Stimulated activated CD8-positive, alpha-beta memory T cell treated with anti-CD3 and anti-CD28 coated beads, Interleukin-15, amount 100 ng/mL, for 48 hours (primary cell): ENCODE results near the gene TBCCD1.
A peak's percentile ranks its signal among the peaks of the same experiment; 100 is the strongest.
"Not testable (repeated sequence)": the region's sequence is repeated elsewhere in the genome, so short reads cannot be mapped to it uniquely, and the experiment has no call there.

Experiments
- DNase-seq, 2 donors: peaks; one replicate each; pipeline ENCODE4 v3.0.0-alpha.2; 2020; ENCODE audit warnings: low read depth in 2 of 2

TBCCD1 gene

DNA sequence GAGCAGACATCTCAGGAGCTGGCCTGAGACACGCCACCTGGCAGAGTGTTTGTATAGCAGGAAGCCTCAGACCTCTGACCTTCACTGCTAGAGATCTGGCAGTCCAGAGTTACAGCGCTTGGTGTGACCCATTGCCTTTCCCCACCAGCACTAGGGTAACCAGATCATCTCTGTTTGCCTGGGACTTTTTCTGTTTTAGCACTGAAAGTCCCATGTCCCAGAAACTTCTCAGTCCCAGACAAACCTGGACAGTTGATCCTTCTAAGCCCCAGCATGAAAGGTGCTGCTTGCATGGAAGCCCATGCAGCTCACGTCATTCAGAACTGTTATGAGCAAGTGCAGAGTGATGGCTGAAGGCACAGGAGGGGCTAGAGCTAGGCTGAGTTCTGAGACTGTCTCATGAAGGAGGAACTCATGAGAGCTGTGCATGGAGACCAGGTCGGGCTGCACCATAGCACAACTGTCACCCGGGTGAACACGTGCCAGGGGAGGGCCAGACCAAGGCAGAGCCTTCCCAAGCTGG is 27.5 kb upstream of the TBCCD1 start:
- no peak for DNase-seq

DNA sequence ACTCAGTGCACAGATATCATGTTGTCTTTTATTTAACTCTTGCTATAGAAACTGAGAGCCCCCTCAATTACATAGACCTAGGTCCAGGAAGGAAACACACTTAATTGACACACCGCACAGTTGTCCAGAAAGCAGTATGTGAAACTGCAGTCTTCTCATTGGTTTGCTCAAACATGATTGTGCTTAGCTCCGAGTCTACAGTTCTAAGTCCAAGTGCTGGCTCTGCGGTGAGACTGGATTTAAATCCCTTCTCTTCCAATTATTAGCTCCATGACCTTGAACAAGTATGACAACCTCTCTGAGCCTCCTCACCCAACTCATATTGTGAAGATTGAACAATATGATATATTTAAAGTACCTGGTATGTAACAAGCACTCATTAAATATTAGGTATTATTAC is 26.7 kb upstream of the TBCCD1 start:
- no peak for DNase-seq

DNA sequence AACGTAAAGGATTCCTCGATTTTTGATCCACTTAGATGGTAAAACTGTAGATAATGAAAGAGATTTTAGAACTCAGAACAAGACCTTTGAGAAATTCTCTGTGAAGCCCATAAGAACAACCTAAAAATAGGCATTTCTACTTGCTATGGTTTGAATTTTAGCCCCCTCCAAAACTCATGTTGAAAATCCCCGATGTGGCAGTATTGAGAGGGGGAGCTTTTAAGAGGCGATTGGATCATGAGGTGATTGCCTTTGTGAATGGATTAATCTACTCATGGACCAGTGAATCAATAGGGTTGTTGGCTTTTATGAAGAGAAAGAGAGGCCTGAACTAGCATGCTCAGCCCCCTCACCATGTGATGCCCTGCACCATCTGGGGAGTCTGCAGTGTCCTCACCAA is 25.5 kb upstream of the TBCCD1 start:
- DNase-seq, result no peak

DNA sequence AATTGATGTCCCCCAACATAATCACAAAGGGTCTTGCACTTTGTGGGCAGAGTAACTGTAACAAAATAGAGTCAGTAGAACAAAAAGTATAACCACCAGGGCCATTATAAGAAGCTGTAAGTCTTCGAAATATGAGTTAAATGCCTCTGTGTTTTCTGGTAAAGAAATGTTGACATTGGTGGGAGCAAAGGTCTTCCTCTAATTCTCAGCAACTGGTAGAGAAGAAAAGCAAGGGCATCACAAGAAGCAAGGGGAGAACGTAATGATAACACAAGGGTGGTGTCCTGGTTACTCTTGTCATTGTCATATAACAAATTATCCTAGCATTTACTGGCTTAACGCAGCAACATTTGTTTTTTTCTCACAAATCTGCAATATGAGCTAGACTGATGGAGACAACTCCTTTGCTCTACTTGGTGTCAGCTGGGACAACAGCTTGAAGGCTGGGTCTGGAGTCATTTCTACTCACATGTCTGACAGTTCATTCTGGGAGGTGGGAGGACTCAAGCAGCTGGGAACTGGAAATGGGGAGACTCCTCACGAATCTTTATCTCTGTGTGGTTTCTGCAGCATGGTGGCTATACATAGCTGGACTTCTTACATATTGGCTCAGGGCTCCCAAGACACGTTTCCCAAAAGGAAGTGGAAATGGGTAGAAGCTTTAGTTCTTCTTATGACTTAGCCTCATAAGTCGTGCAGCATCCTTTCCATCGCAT is 23.6 kb upstream of the TBCCD1 start:
- no peak for DNase-seq

DNA sequence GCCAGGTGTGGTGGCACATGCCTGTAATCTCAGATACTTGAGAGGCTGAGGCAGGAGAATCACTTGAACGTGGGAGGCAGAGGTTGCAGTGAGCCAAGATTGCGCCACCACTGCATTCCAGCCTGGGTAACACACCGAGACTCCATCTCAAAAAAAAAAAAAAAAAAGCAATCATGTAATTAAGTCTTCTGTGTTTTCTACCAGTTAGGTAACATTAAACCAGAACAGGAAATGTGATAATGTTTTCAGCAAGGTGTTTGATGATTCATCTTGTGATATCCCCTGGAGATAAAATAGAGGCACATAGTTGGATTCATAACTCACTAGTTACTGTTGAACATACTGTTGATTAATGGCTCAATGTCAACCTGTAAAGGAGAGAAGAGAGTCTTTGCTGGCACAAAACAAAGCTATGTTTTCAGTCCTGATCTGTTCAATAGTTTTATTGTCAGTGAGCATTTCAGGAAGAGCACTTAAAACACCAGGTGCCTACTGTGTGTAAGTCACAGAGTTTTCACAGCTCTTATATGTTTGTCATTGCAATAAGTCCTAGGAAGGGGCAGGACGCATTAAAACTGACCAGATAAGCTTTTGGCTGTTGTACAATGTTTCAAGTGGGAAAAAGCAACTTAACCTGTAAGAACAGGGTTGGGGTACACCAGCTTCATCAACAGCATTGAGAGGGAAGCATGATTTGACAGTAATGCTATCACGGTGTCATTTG is 22.9 kb upstream of the TBCCD1 start:
- no peak for DNase-seq

DNA sequence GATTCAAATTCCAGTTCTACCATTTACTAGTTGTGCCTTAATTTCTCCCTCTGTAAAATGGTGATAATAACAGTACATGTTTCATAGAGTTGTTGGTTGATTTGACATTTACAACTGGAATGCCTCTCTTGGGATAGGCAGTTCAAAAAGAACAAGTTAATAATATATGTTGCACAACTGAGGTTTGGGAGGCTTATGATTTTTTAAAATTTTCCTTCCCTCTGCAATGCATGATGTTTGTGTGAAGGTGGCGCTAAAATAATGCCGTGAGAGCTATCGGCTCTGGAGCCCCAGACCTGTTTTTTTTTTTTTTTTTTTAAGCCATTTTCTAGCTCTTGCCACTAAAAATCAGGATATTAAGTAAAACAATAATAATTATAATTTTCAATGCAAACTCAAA is 22.0 kb upstream of the TBCCD1 start:
- no peak for DNase-seq

DNA sequence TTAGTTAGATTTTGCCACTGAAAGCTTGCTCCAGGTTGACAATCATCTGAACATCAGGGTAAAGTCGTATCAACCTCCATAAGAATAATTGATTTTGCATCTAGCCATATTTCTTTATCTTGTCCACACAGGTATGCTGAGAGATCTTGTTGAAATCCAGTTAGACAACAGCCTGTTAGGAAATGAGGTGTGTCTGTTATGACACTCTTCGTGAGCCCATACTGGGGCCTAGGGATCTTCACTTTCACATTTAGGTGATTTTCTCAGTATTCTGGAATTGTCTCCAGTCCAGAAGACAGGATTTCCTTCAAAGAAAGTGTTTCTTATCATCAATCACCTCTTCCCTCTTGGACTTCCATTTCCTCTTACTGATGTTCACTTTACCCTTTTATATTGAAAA is 21.5 kb upstream of the TBCCD1 start:
- no peak for DNase-seq

DNA sequence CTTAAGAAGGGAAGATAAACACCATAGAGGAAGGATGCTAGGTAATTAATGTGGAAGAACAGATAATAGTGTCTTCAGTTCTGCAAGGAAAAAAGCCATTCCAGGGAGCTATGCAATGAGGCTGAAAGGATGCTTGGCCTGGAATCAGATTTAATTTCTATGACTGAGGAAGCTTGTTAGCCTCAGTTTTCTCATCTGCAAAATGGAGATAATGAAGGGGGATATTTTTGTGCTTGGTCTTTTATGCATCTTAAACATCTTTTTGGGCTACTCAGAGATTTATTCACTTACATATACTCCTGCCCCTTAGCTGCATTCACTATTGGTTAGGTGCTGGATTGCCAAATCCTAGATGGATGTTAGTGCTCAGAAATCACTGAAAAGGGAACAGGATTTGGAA is 20.0 kb upstream of the TBCCD1 start:
- no peak for DNase-seq

DNA sequence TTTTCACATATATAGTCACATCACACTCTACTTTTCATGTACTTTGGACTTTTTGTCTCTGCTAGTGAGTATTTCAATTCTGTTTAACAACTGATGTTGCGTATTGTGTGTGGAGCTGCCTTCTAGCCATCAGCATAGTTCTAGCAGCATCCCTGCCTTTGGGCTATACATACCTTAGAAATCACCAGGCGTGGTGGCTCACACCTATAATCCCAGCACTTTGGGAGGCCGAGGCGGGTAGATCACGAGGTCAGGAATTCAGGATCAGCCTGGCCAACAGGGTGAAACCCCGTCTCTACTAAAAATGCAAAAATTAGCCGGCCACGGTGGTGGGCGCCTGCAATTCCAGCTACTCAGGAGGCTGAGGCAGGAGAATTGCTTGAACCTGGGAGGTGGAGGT is 19.1 kb upstream of the TBCCD1 start:
- DNase-seq, result not testable (repeated sequence)

DNA sequence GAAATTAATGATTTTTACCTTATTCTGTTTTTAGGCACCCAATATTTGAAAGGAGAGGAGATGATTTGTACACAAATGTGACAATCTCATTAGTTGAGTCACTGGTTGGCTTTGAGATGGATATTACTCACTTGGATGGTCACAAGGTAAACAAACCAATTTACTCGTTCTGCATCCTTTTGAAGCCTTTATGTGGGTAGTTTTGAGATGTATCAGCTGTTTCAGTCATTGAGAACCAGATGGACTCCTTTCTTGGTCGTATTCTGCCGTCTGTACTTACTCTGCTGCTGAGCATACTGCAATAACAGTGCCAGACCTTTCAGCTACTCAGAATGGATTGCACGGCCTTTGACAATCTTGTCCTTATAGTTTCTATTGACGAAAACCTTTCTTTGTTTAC is 16.7 kb upstream of the TBCCD1 start:
- DNase-seq, result no peak

DNA sequence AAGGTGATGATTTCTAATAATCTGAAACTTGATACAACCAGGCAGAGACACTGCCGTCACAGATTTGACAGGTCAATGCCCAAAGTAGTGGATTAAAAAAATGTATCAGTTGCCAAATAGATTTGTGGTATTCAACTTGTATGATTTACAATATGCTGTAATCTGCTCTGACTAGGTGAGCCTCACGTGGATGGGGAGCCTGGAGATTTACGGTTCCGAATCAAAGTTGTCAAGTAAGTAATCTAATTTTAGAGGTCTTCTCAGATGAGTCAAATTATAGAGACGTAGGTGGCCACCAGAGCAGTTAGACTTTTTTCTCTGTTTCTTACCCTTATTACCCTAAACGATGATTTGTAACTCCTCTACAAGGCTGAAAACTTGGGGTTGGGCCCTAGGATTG is 15.4 kb upstream of the TBCCD1 start:
- DNase-seq, result no peak

DNA sequence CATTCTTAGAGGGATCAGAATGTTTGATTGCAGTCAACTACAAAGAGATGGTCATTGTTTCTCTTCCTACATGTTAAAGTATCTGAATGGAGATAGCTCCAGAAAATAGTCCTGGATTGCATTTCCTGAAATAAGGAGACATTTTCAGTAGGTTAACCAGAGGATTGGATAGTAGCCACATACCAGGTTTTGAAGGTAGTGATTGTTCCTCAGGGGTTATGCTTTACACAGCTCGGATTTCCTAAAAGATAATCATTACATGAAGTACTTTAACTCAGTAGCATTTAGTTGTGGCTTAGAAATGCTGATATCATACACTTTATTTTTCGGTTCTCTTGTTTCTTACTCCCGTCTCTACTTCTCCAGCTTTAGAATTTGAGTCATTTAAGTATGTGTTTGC is 13.6 kb upstream of the TBCCD1 start:
- DNase-seq, result no peak

DNA sequence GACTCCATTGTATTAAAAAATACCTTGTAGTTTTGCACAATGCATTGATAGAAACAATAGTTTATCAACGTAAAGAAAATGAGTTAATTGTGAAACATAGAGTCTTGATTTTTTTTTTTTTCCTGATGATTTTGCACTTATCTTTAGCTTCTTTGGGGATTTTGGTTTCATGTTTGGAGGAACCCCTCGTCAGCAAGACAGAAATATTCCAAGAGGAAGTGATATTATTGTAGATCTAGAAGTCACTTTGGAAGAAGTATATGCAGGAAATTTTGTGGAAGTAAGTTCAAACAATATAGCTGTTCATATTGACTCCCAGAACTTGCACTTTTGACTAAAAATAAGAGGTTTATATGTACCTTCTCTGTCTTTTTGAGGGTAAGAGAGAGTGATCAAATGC is 10.4 kb upstream of the TBCCD1 start:
- no peak for DNase-seq

DNA sequence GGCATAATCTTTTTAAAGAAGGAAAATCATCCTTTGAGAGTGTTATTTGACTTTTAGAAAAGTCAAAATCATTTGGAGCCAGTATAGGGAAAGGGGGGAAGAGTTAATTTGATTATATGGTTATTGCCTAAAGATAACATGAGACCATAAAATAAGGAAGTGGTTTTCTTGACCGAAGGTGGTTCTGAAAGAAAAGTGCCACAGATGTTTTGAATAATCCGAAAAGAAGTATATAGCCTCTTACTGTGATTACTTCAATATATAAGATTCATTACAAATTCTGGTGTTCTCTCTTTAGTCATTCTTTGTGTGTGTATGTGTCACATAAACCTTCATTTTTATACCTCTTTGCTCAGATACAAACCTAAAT is 4.5 kb upstream of the TBCCD1 start:
- DNase-seq, result no peak

DNA sequence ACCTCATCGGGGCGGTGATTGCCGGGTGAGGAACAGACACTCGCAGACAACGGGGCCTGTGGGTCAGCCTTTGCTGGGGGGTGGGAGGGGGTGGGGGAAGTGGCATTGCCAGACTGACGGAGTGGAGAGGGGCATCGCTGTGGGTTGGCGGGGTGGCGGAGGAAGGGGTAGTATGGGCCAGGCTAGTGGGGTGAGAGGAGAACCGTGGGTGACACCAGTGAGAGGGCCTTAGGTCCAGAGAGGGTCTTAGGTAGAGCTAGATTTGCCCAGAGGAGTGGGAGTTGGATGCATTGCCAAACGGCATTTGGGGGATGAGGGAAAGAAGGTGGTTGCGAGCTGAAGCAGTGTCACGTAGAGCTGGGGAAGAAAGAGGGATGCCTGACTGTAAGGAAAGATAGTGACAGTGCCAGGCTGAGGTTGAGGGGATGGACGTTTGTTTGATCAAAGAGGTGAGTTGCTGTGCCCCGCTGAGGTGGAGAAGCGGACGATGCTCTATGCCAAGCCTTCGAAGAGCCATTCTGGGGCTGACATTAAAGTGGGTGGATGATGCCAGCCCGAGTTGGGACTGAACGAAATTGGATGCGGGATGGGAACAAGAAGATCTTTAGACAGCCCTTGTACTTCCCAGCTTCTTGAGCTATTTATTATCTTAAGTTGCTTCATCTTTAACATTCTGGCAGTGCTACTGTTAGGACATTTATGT is 4.0 kb upstream of the TBCCD1 start:
- no peak for DNase-seq

DNA sequence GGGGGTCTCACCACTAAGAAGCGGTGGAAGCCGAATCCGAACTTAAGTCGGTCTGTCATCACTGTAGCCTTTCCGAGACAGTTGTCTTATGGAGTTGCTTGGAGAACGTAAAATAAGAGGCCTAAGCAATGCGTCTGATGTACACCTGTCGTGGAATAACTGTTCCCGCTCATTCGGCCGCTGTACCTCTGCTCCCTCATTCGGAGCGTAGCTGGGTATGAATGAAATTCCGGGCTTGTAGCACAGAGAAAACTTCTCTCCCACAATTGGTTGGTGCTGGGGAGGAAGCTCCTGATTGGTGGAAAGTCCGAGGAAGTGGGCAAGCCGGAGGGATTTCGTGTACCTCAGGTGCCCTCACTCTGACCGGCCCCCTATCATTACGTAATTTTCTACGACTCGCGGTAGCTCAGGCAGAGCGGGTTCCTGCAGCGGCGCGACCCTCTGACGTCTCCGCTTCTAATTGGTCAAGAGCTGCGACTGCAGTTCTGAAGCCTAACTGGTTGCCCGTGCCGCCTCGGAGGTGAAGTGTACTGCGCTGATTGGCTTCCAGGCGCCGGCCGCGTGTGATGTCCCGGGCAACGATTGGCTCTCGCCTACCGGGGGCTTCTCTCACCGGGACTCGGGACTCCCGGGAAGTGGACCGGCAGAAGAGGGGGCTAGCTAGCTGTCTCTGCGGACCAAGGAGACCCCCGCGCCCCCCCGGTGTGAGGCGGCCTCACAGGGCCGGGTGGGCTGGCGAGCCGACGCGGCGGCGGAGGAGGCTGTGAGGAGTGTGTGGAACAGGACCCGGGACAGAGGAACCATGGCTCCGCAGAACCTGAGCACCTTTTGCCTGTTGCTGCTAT is 3.2 kb upstream of the TBCCD1 start, which contains the start of gene DNAJB11:
Gene DNAJB11, plus strand, starts transcription at position 625 of the 845 bp plus-strand sequence. Its CDS starts 178 bp downstream, at position 803.
- DNase-seq, result peak; percentile 98 to 99

DNA sequence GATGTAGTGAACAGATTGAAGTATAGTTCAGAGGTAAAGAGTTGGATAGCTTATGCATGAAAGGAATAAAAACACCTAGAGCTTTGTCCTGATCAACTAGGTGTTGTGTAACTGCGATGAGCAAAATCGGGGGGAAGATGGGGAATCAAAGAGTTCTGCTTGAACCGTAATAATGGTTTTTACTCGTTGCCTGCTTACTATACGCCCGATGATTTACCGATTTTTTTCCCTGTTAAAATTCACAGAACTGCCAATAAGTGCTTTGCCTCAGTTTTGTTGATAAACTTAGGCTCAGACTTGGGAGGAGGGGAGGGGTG is 2.6 kb upstream of the TBCCD1 start:
- no peak for DNase-seq

DNA sequence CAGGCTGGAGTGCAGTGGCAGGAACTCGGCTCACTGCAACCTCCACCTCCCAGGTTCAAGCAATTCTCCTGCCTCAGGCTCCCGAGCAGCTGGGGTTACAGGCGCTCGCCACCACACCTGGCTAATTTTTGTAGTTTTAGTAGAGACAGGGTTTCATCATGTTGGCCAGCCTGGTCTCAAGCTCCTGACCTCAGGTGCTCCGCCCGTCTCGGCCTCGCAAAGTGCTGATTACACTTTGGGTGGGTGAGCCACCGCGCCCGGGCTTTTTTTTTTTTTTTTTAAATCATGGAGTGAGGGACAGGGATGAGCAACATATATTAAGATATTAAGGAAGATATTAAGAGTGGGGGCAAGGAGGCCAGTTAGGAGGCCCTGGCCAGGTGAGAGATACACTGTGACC is 2.2 kb upstream of the TBCCD1 start:
- not testable (repeated sequence) for DNase-seq

DNA sequence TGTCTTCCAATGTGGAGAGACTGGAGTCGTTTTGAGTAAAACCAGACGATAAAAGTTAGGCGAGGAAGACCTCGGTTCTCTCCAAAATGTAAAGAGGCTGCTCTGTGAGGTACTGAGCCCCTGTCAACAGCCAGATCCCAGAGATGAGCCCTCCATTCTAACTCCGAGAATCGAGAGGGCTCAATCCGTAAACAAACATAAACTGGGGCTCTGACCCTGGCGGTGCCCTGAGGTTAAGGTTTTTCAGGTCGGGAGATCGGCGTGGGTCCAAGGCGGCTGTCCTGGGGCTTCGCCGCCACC is 417 bp downstream of the TBCCD1 start:
- no peak for DNase-seq

DNA sequence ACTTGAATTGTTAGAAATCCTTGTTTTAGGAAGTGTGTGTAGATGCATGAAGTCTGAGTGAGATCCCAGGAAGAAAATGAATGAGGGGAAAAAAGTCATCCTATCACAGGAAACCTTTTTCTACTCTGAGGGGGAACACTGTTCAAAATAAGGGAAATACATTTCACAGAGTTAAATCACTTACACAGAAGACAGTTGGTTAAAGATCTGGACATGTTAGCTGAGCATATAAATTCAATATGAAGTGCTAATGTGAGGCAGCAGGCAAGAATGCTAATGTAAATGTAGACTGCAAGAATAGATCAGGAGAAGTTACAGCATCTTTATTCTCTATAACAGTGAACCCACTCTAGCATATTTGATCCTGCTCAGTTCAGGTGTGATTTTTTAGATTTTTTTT is 2.6 kb downstream of the TBCCD1 start:
- no peak for DNase-seq

DNA sequence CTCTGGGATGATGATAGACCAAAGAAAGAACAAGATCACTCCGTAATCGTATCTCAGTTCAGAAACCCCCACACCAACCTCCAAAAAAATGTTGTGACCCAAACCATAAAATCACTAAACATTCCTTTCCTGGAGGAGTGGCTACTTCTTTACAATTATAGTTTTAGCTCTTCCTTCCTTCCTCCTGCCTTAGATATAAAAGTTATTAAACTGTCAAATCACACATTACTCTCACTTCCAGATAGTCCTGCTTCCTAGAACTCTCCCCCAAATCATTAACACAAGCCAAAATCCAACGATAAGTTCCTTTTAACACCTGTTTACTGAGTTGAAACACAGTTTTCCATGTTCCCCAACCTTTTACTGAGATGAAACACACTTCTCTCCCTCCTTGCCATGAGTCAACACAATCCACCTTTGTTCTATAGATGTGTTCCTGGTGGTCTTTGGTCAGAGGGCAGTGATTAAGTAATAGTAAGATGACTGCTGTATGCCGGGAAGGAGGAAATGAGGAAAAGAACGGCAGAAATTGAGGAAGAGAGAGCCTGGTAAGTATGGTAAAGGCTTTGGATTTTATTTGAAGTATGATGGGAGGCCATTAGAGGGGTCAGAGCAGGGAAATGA is 14.6 kb downstream of the TBCCD1 start:
- DNase-seq, result no peak

DNA sequence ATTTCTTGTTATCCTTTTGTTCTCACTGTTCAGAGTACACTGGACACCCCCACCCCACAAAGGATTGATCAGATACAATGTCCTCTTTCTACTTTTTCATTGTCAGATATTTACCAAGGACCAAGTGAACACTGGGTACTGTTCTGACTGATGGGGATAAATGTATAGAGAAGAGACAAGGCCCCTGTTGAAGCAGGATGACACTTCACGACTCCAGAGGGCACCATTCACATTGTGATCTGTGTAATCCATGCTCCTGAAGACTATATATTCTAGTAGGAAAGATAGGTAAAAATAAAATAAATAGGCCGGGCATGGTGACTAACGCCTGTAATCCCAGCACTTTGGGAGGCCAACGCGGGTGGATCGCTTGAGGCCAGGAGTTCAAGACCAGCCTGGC is 15.8 kb downstream of the TBCCD1 start:
- no peak for DNase-seq
